Gastrocnemius medialis (tissue), 4 donors: ENCODE data around the gene ADAMTS15.

Experiments used
- POLR2A ChIP-seq, 2 donors: fragments of 450-650 bp; IDR thresholded peaks; one replicate each; pipeline ENCODE4 v1.6.1; 2017; ENCODE audit warnings: antibody characterized with exemption in 2 of 2, mild to moderate bottlenecking in 2 of 2, moderate library complexity in 2 of 2
- TF ChIP-seq, protein P1 (sequence below), 5 experiments: fragments of 450-650 bp in 3 of 5; fragments of 200-600 bp in 2 of 5; sonication (generic) in 2 of 5; IDR thresholded peaks in 4 of 5; conservative IDR thresholded peaks in 1 of 5; 1 replicate in 4 of 5; 2 replicates in 1 of 5; pipeline ENCODE4 v1.5.1; 2016 to 2019; ENCODE audit warnings: antibody characterized with exemption in 5 of 5, mild to moderate bottlenecking in 3 of 5, moderate library complexity in 3 of 5

DNA sequence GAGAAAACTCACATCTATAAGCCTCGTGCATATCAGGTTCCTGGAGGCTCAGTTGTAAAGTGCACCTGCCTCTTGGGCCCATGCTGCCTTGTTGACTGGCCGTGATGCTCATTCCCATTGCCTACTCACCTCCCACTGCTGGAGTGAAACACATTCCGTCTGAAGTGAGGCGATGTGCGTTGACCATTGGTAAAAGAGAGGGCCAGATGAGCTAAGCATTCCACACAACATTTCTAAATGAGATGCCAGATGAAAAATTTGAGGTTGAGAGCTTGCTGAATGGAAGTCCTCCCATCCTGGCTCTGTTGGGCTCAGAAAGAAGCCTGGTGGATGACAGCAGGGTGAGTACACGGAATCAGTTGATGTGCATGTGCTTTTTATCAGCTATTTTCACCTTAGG is 8.6 kb upstream of the ADAMTS15 start:
- TF ChIP-seq, protein P1, sequence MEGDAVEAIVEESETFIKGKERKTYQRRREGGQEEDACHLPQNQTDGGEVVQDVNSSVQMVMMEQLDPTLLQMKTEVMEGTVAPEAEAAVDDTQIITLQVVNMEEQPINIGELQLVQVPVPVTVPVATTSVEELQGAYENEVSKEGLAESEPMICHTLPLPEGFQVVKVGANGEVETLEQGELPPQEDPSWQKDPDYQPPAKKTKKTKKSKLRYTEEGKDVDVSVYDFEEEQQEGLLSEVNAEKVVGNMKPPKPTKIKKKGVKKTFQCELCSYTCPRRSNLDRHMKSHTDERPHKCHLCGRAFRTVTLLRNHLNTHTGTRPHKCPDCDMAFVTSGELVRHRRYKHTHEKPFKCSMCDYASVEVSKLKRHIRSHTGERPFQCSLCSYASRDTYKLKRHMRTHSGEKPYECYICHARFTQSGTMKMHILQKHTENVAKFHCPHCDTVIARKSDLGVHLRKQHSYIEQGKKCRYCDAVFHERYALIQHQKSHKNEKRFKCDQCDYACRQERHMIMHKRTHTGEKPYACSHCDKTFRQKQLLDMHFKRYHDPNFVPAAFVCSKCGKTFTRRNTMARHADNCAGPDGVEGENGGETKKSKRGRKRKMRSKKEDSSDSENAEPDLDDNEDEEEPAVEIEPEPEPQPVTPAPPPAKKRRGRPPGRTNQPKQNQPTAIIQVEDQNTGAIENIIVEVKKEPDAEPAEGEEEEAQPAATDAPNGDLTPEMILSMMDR (IDR thresholded peaks at IDR 0.05 in 4 of 5, conservative IDR thresholded peaks at IDR 0.05 in 1 of 5) = no peak
- TF ChIP-seq POLR2A (IDR thresholded peaks at IDR 0.05) = no peak
